Epidermal melanocyte (primary cell): ENCODE measurements around the gene GUCY1A2.
"Not testable (repeated sequence)": the region's sequence is repeated elsewhere in the genome, so short reads cannot be mapped to it uniquely, and the experiment has no call there.

Experiments used
- DNase-seq: peaks from one replicate; pipeline ENCODE4 v3.0.0; 2011; ENCODE audit warnings: low spot score; ENCODE audit not compliant: insufficient read length

The GUCY1A2 gene

GRCh38 chr11:106943089-106943488 is 75.2 kb downstream of the GUCY1A2 start:
- no peak for DNase-seq

GRCh38 chr11:106939157-106939556 is 79.1 kb downstream of the GUCY1A2 start:
- DNase-seq: no peak

- no peak for DNase-seq
Observed at GRCh38 chr11:106937111-106937510, 81.2 kb downstream of the GUCY1A2 start.

- no peak for DNase-seq
Observed at GRCh38 chr11:106925245-106925644, 93.0 kb downstream of the GUCY1A2 start.

- DNase-seq: no peak
Observed at GRCh38 chr11:106920899-106921509, 97.3 kb downstream of the GUCY1A2 start.

GRCh38 chr11:106917973-106918372 is 100.3 kb downstream of the GUCY1A2 start:
- no peak for DNase-seq

GRCh38 chr11:106914409-106914808 is 103.9 kb downstream of the GUCY1A2 start:
- DNase-seq: no peak

GRCh38 chr11:106913141-106913540 is 105.1 kb downstream of the GUCY1A2 start:
- DNase-seq: no peak

GRCh38 chr11:106904826-106905225 is 113.5 kb downstream of the GUCY1A2 start:
- DNase-seq: no peak

GRCh38 chr11:106889718-106890117 is 128.6 kb downstream of the GUCY1A2 start:
- DNase-seq: no peak

- no peak for DNase-seq
Observed at GRCh38 chr11:106888386-106888785, 129.9 kb downstream of the GUCY1A2 start.

GRCh38 chr11:106883693-106884092 is 134.6 kb downstream of the GUCY1A2 start:
- DNase-seq: not testable (repeated sequence)

GRCh38 chr11:106879832-106880546 is 138.3 kb downstream of the GUCY1A2 start:
- no peak for DNase-seq

- no peak for DNase-seq
Observed at GRCh38 chr11:106879029-106879428, 139.2 kb downstream of the GUCY1A2 start.

- DNase-seq: no peak
Observed at GRCh38 chr11:106875013-106875412, 143.3 kb downstream of the GUCY1A2 start.

GRCh38 chr11:106872246-106872645 is 146.0 kb downstream of the GUCY1A2 start:
- no peak for DNase-seq

- no peak for DNase-seq
Observed at GRCh38 chr11:106858200-106858599, 160.1 kb downstream of the GUCY1A2 start.

GRCh38 chr11:106856566-106856965 is 161.7 kb downstream of the GUCY1A2 start:
- DNase-seq: no peak

GRCh38 chr11:106854429-106854828 is 163.8 kb downstream of the GUCY1A2 start:
- DNase-seq: no peak

- no peak for DNase-seq
Observed at GRCh38 chr11:106853850-106854401, 164.3 kb downstream of the GUCY1A2 start.

GRCh38 chr11:106852779-106853178 is 165.5 kb downstream of the GUCY1A2 start:
- no peak for DNase-seq

- no peak for DNase-seq
Observed at GRCh38 chr11:106848526-106848925, 169.8 kb downstream of the GUCY1A2 start.

- no peak for DNase-seq
Observed at GRCh38 chr11:106842134-106842533, 176.1 kb downstream of the GUCY1A2 start.
